NCI-H748 treated with DMSO at 0.1 percent for 48 hours (cell line): Measurements from ENCODE around the gene PSMD9.

ENCODE experiments used
- DNase-seq: peaks from one replicate; lab custom pipeline; 2025; lab: John Stamatoyannopoulos, UW

The PSMD9 gene

DNA sequence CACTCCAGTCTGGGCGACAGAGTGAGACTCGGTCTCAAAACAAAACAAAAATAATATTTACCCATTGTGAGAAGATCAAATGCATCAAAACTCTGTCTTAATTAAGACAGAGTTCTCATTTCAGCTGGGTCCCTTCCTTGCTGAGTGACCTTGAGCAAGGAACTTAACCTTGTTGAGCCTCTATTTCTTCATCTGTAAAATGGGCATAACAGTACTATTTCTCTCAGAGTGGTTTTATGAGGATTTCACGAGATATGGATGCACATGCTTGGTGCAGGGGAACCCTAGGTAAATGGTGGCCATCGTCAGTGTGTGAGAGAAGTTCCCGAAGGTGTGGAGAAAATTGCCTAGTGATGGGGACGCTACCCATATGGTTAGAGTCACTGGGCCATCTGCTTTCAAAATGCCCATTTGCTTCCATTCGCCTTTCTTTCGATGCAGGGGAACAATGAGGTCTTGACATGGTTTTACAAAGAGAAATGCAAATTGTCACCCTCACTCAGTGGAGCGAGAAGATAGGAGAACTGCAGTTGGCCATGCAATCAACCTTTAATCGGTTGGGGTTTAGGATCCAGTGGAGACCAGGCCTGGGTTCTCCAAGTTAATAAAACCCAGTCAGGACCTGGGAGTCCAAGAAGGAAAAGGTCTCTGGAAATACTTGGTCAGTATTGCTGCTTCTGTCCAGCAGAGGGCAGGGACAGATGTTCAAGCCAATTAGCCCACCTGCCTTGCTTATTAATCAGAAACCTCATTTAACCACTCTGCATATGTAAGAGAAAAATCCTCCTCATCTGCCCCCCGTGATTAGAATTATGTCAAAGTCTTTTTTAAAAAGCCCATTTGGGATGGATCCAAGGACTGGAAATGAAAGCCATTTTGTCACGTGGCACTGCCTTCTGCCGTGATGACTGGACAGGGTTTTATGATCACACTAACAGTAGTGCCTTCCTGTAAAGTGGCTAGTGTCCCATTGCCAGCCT lies 67.0 kb downstream of the PSMD9 start:
- DNase-seq, result peak; percentile 2

GRCh38 chr12:121957861-121958515 lies 69.4 kb downstream of the PSMD9 start:
- DNase-seq, result no peak

GRCh38 chr12:121958541-121959240 lies 70.1 kb downstream of the PSMD9 start:
- DNase-seq, result no peak

DNA sequence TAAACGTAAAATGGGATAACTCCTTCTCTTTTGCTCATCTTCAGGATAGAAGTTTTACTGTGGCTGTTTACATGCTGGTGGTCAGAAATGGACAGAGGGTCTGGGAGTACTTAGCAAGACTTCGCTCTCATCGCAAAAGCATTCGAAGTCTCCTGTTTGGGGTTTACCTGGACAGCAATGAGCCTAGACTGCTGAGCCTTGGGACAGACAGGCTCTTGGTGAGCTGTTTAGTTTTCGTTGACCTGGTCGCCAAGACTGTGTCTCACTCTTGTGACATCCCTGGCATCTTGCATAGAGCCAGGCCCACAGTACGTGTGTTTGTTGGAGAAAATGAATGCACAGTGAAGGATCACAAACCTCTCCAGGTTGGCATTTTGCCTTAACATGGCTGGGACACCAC lies 72.0 kb downstream of the PSMD9 start:
- DNase-seq, result no peak

- DNase-seq, result no peak
Observed at GRCh38 chr12:121961195-121961879, 72.7 kb downstream of the PSMD9 start.

GRCh38 chr12:121963341-121964018 lies 74.9 kb downstream of the PSMD9 start:
- DNase-seq, result no peak

GRCh38 chr12:121964813-121965643 lies 76.4 kb downstream of the PSMD9 start:
- no peak for DNase-seq

GRCh38 chr12:121966959-121967358 lies 78.4 kb downstream of the PSMD9 start:
- DNase-seq, result no peak
